H1 (cell line): Measurements from ENCODE around the gene RNF225. TPM values are rescaled to one million over a fixed set of nuclear protein-coding genes. Genes with fewer than 3 reads are reported as not detected.

Experiments
- CTCF ChIA-PET: fragments of 300-600 bp; sonication (Branson Sonifier 250); formaldehyde crosslinking; loops from one replicate; lab custom pipeline; 2021; ENCODE audit not compliant: partially characterized antibody; lab: Charles Lee
- POLR2A ChIA-PET: fragments of 300-600 bp; sonication (Branson Sonifier 250); formaldehyde crosslinking; loops from one replicate; lab custom pipeline; 2021; ENCODE audit warnings: inconsistent platforms; ENCODE audit not compliant: partially characterized antibody; lab: Charles Lee
- DNase-seq, 2 experiments: peaks; one replicate each; pipeline versions ENCODE4 v3.0.0 to v3.0.0-alpha.2; 2010 to 2022; ENCODE audit warnings: low spot score in 2 of 2, low read depth in 1 of 2, mixed read lengths in 1 of 2
- FAIRE-seq: peaks from 2 replicates; lab custom pipeline; 2011; peaks lifted over from hg19 to GRCh38; lab: Jason Lieb, UNC
- H2AFZ ChIP-seq: 2 replicates; pipeline ENCODE4 v1.8.1; 2012; ENCODE audit warnings: low read length, inconsistent platforms
- H2AK5ac ChIP-seq: 2 replicates; pipeline ENCODE4 v1.6.1; 2013; ENCODE audit warnings: low read depth, low read length
- H2BK120ac ChIP-seq: replicated peaks from 2 replicates; pipeline ENCODE3; 2013; ENCODE audit warnings: low read depth, low read length, inconsistent platforms
- H2BK12ac ChIP-seq: 2 replicates; pipeline ENCODE4 v1.6.1; 2013; ENCODE audit warnings: low read depth, low read length
- H2BK15ac ChIP-seq: 2 replicates; pipeline ENCODE4 v1.6.1; 2013; ENCODE audit warnings: low read length
- H2BK20ac ChIP-seq: 2 replicates; pipeline ENCODE4 v1.6.1; 2013; ENCODE audit warnings: low read length
- H2BK5ac ChIP-seq: 2 replicates; pipeline ENCODE4 v1.6.1; 2013; ENCODE audit warnings: low read depth, low read length
- H3K14ac ChIP-seq: 2 replicates; pipeline ENCODE4 v1.6.1; 2013; ENCODE audit warnings: inconsistent platforms; ENCODE audit not compliant: insufficient read length
- H3K18ac ChIP-seq: 2 replicates; pipeline ENCODE4 v1.6.1; 2013; ENCODE audit warnings: low read length; ENCODE audit errors: extremely low read depth
- H3K23ac ChIP-seq: 2 replicates; pipeline ENCODE4 v1.6.1; 2013; ENCODE audit warnings: inconsistent platforms; ENCODE audit not compliant: insufficient read length
- H3K23me2 ChIP-seq: 2 replicates; pipeline ENCODE4 v1.6.1; 2013; ENCODE audit warnings: low read depth, low read length
- H3K27ac ChIP-seq: 2 replicates; pipeline ENCODE4 v1.6.1; 2011; ENCODE audit warnings: low read depth, low read length, inconsistent platforms
- H3K27me3 ChIP-seq, 4 experiments: replicated peaks in 1 of 4; 1 replicate in 1 of 4; 2 replicates in 3 of 4; pipeline versions ENCODE4 v1.6.1 to v1.8.1; 2011 to 2013; ENCODE audit warnings: low read length in 3 of 4, mild to moderate bottlenecking in 3 of 4, inconsistent platforms in 2 of 4, mixed read lengths in 2 of 4, moderate library complexity in 1 of 4; ENCODE audit not compliant: control insufficient read depth in 3 of 4, insufficient read depth in 3 of 4; ENCODE audit errors: extremely low read depth in 1 of 4
- H3K36me3 ChIP-seq, 4 experiments: 2 replicates each; pipeline versions ENCODE4 v1.6.1 to v1.8.1; 2011 to 2013; ENCODE audit warnings: mild to moderate bottlenecking in 4 of 4, low read length in 3 of 4, moderate library complexity in 2 of 4, control low read depth in 1 of 4, inconsistent platforms in 1 of 4; ENCODE audit not compliant: insufficient read depth in 4 of 4, control insufficient read depth in 2 of 4
- H3K4ac ChIP-seq: replicated peaks from 2 replicates; pipeline ENCODE3; 2013; ENCODE audit warnings: low read length, low read depth, mixed read lengths, inconsistent platforms; ENCODE audit not compliant: insufficient read length
- H3K4me1 ChIP-seq, 4 experiments: replicated peaks in 1 of 4; 1 replicate in 1 of 4; 2 replicates in 3 of 4; pipeline versions ENCODE4 v1.6.1 to v1.8.1; 2011 to 2013; ENCODE audit warnings: low read length in 3 of 4, inconsistent platforms in 2 of 4, mixed read lengths in 1 of 4; ENCODE audit not compliant: insufficient read depth in 4 of 4, control insufficient read depth in 3 of 4
- H3K4me2 ChIP-seq, 2 experiments: 2 replicates each; pipeline versions ENCODE4 v1.6.1 to v1.8.1; 2011 to 2013; ENCODE audit warnings: low read depth in 2 of 2, low read length in 2 of 2, control low read depth in 1 of 2, inconsistent platforms in 1 of 2, mild to moderate bottlenecking in 1 of 2; ENCODE audit not compliant: insufficient read depth in 1 of 2
- H3K4me3 ChIP-seq, 4 experiments: fragments of 200-600, 300-600 bp in 1 of 4; sonication (generic), shearing (Covaris generic), sonication (Bioruptor Twin) in 1 of 4; 2 replicates each; pipeline versions ENCODE4 v1.5.1 to v1.8.1; 2011 to 2016; ENCODE audit warnings: low read length in 4 of 4, low read depth in 3 of 4, control low read depth in 2 of 4, inconsistent platforms in 2 of 4, mild to moderate bottlenecking in 2 of 4, mixed read lengths in 1 of 4, moderate library complexity in 1 of 4; ENCODE audit not compliant: insufficient read depth in 2 of 4; ENCODE audit errors: extremely low read depth in 1 of 4
- H3K56ac ChIP-seq: replicated peaks from 2 replicates; pipeline ENCODE3; 2013; ENCODE audit warnings: low read depth, mild to moderate bottlenecking, mixed read lengths, low read length, inconsistent platforms; ENCODE audit not compliant: insufficient read length
- H3K79me1 ChIP-seq: 2 replicates; pipeline ENCODE4 v1.6.1; 2013; ENCODE audit warnings: low read depth, low read length, control low read depth
- H3K79me2 ChIP-seq, 2 experiments: 2 replicates each; pipeline versions ENCODE4 v1.6.1 to v1.8.1; 2012 to 2013; ENCODE audit warnings: low read length in 2 of 2, mild to moderate bottlenecking in 2 of 2, inconsistent platforms in 1 of 2; ENCODE audit not compliant: insufficient read depth in 2 of 2, control insufficient read depth in 1 of 2
- H3K9ac ChIP-seq, 4 experiments: replicated peaks in 1 of 4; 1 replicate in 1 of 4; 2 replicates in 3 of 4; pipeline versions ENCODE4 v1.6.1 to v1.8.1; 2011 to 2013; ENCODE audit warnings: low read depth in 3 of 4, low read length in 3 of 4, control low read depth in 2 of 4, mild to moderate bottlenecking in 2 of 4, moderate library complexity in 2 of 4, inconsistent platforms in 1 of 4; ENCODE audit errors: extremely low read depth in 1 of 4
- H3K9me3 ChIP-seq, 2 experiments: 2 replicates each; pipeline versions ENCODE4 v1.6.1 to v1.8.1; 2012 to 2013; ENCODE audit warnings: mild to moderate bottlenecking in 2 of 2, moderate library complexity in 2 of 2, control low read depth in 1 of 2, inconsistent platforms in 1 of 2, low read depth in 1 of 2, low read length in 1 of 2, mixed read lengths in 1 of 2; ENCODE audit not compliant: insufficient read depth in 2 of 2
- H4K20me1 ChIP-seq, 2 experiments: replicated peaks in 1 of 2; 2 replicates each; pipeline versions ENCODE3 to v1.8.1; 2011 to 2013; ENCODE audit warnings: inconsistent platforms in 2 of 2, low read length in 2 of 2, mild to moderate bottlenecking in 1 of 2; ENCODE audit not compliant: insufficient read depth in 2 of 2, control insufficient read depth in 1 of 2
- H4K5ac ChIP-seq: 2 replicates; pipeline ENCODE4 v1.6.1; 2013; ENCODE audit warnings: low read length, low read depth, mixed read lengths, inconsistent platforms; ENCODE audit not compliant: insufficient read length
- H4K8ac ChIP-seq: 2 replicates; pipeline ENCODE4 v1.8.0; 2013; ENCODE audit warnings: mild to moderate bottlenecking, moderate library complexity, low read length, inconsistent platforms; ENCODE audit not compliant: insufficient read depth; ENCODE audit errors: extremely low read depth
- H4K91ac ChIP-seq: replicated peaks from 2 replicates; pipeline ENCODE3; 2013; ENCODE audit warnings: low read length, mixed read lengths, inconsistent platforms; ENCODE audit not compliant: insufficient read length
- CEBPB ChIP-seq: IDR thresholded peaks from 2 replicates; pipeline ENCODE4 v1.6.1; 2012; ENCODE audit warnings: low read depth, low read length
- RXRA ChIP-seq: IDR thresholded peaks from 2 replicates; pipeline ENCODE4 v1.6.1; 2011; ENCODE audit warnings: low read depth, mild to moderate bottlenecking, low read length, moderate library complexity; ENCODE audit not compliant: insufficient read depth
- WGBS, 2 experiments: shearing (Covaris generic) in 1 of 2; methylation state at CpG; one replicate each; pipeline versions ENCODE4 v1.1.6 to v1.1.7; 2013 to 2015; ENCODE audit warnings: low lambda C conversion rate in 2 of 2, mixed read lengths in 2 of 2, inconsistent platforms in 1 of 2, low coverage in 1 of 2, missing lambda C conversion rate in 1 of 2; ENCODE audit not compliant: insufficient replicate concordance in 2 of 2, insufficient coverage in 1 of 2, insufficient read length in 1 of 2; ENCODE audit errors: extremely low coverage in 1 of 2, missing lambda C conversion rate in 1 of 2; 5-methylcytosine and 5-hydroxymethylcytosine counted together
- polyA plus RNA-seq, 7 experiments: library from polyadenylated mRNA; depleted of rRNA in 3 of 7; stranded (reverse) in 5 of 7; unstranded in 2 of 7; fragments of >200 nt in 5 of 7; fragments of 200-250 nt in 2 of 7; gene quantifications; 1 replicate in 5 of 7; 2 replicates in 1 of 7; 4 replicates in 1 of 7; pipeline versions ENCODE4 v1.2.1 to v1.2.3, GENCODE V29; 2011 to 2013; ENCODE audit warnings: missing spikeins in 2 of 7, mixed read lengths in 2 of 7
- total RNA-seq: library from RNA; stranded (reverse); fragmentation: NEBNext Ultra II Directional; extraction: Animal tissue kit (Norgen Biotek cat#: 25700); gene quantifications from 2 replicates; pipeline ENCODE4 v1.2.1, GENCODE V29; 2021

The RNF225 gene
- total and polyA plus RNA-seq, 2 of the 8 experiments (the other 6 are each of a cell fraction or from before 2014, with no cell fraction given), result 0.17 to 1.0 TPM

DNA sequence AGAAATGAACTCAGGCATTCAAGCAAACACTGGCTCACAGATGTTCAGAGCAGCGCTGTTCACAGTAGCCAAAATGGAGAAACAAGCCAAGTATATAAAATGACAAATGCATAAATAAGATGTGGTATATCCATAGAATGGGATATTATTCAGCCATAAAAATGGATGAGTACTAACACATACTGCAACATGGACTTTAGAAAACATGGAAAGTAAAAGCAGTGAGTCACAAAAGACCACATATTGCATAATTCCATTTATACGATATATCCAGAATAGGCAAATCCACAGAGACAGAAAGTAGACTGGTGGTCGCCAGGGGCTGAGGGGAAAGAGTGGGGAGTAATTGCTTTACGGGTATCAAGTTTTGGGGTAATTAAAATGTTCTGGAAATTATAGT, 21.3 kb upstream of the RNF225 start:
- no peak overlapping the region for H2BK12ac ChIP-seq
- H2AFZ ChIP-seq, result no peak overlapping the region
- H3K36me3 ChIP-seq, result no peaks in the 10 kb centered on the region
- H3K23ac ChIP-seq, result no peak overlapping the region
- H3K56ac ChIP-seq, result no peak overlapping the region
- H2BK15ac ChIP-seq, result no peak overlapping the region
- FAIRE-seq (no peak), DNase-seq (no peak)
- H3K27me3 ChIP-seq, result no peaks in the 10 kb centered on the region
- no peak overlapping the region for H3K4ac ChIP-seq
- H4K5ac ChIP-seq, result no peak overlapping the region
- no peak overlapping the region for H3K4me2 ChIP-seq
- no peak overlapping the region for H4K8ac ChIP-seq
- H3K18ac ChIP-seq, result no peak overlapping the region
- H3K9me3 ChIP-seq, result no peaks in the 10 kb centered on the region
- ChIA-PET CTCF (interaction anchor here (0.7 to 2.0 kb wide), 6 partner anchors 9 to 146 kb away, joined by 3 to 10 read pairs (median 4); partner anchors contain the start of genes ZBTB45 and ZNF497), POLR2A (interaction anchor here (0.8 to 8.5 kb wide), 9 partner anchors 10 to 101 kb away, joined by 3 to 94 read pairs (median 4); partner anchors contain the start of genes ERVK3-1, ZNF132 and ZNF497)
- no peak overlapping the region for H3K4me3 ChIP-seq
- no peaks in the 10 kb centered on the region for H3K4me1 ChIP-seq
- TF ChIP-seq CEBPB, result no peak
- TF ChIP-seq RXRA, result no peak
- no peaks in the 10 kb centered on the region for H3K79me2 ChIP-seq
- no peak overlapping the region for H2AK5ac ChIP-seq
- H3K9ac ChIP-seq, result no peak overlapping the region
- 92% methylated on average over 4 of the region's 4 CpGs; no CpG with 5 or more reads in 1 of the 2 experiments for WGBS, 2 experiments
- no peak overlapping the region for H2BK5ac ChIP-seq
- H2BK20ac ChIP-seq, result no peak overlapping the region
- H3K79me1 ChIP-seq, result 0 out of 2 replicates have a peak, but pooled peaks cover 2% of the 10 kb centered on the region
- H3K23me2 ChIP-seq, result no peaks in the 10 kb centered on the region
- no peak overlapping the region for H3K27ac ChIP-seq
- H3K14ac ChIP-seq, result no peak overlapping the region
- H2BK120ac ChIP-seq, result no peak overlapping the region
- peaks cover 0 to 3% of the 10 kb centered on the region in 2 experiments for H4K20me1 ChIP-seq
- H4K91ac ChIP-seq, result no peak overlapping the region
